RPMI8226 (cell line): ENCODE measurements around the gene KRT25.

Experiments
- DNase-seq: peaks from one replicate; pipeline ENCODE4 v3.0.0-alpha.2; 2015

Gene KRT25

DNA sequence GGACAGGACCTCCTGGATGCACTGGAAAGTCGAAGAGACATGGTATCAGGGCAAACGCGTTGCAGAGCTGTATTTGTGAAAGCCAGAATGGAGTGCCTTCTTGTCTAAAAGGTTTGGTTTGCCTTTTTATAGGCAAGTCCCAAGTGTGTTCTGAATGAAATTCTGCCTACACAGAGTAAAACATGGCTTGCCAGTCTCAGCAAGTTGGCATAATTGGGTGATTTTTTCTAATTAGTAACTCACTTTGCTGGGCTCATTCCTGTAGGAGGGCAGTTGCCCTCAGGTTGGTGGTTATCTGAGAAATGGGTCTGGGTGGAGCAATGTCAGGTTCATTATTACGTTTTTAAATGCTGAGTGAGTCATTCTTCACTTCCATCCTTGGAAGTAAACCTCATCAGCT lies at the start of gene KRT25:
KRT25 (minus strand) TSS at position 101 of the 400 bp plus-strand sequence; CDS start at position 41, 60 bp downstream.
- no peak for DNase-seq

- DNase-seq, result peak; percentile 86
Observed at GRCh38 chr17:40803617-40804082, 48.5 kb upstream of the KRT25 start.

- no peak for DNase-seq
Observed at GRCh38 chr17:40801157-40801556, 46.0 kb upstream of the KRT25 start.

DNA sequence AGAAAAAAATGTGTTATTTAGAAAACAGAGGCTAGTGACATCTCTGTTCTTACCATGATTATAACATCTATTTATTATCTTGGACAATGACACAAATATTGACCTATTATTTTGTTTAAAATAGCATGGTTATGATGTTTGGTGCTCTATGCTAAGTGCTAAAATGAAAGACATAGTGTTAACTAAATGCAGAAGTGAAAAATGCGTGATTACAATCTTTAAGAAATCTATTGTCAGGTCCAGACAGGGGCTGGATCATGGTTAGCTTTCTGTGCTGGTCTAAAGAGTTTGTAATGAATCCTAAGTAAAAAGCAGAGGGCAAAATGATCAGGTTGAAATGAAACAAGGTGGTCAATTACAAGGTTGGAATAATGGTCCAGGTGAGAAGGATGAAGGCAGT lies 45.2 kb upstream of the KRT25 start:
- DNase-seq, result no peak

DNA sequence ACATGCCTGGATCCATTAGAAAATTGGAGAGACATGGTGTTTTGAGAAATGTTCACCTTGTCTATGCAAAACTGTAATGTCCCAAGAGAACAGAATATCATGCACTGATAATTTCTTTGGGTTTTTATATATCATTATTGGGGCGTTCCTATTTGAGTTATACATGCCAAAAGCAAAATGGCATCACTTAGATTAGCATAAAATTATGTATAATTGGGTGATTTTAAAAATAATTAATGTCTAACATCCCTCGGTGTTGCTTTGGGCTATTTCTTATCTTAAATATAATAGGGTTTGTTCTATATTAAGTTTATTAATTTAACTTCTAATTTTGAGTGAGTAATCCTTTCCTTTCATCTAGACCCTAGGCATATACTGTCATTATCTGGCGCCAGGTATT lies 44.7 kb upstream of the KRT25 start, which contains the start of gene KRT28:
KRT28 (minus strand) TSS at position 101 of the 400 bp plus-strand sequence; CDS start at position 35, 66 bp downstream.
- no peak for DNase-seq

DNA sequence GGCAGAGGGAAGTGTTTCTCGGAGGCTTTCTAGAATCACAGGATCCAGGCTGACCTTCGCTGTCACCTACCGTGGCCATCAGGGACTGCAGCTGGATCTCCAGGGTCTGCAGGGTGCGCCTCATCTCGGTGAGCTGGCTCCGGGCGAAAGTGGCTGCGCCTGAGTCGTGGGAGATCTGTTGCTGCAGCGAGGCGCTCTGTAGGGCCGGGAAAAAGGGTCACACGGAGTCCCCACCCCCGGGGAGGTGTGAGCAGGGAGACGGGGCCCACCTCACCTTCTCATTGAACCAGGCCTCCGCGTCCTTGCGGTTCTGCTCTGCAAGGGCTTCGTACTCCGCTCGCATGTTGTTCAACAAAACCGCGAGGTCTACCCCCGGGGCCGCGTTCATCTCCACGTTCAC lies 41.7 kb upstream of the KRT25 start:
- DNase-seq, result no peak

DNA sequence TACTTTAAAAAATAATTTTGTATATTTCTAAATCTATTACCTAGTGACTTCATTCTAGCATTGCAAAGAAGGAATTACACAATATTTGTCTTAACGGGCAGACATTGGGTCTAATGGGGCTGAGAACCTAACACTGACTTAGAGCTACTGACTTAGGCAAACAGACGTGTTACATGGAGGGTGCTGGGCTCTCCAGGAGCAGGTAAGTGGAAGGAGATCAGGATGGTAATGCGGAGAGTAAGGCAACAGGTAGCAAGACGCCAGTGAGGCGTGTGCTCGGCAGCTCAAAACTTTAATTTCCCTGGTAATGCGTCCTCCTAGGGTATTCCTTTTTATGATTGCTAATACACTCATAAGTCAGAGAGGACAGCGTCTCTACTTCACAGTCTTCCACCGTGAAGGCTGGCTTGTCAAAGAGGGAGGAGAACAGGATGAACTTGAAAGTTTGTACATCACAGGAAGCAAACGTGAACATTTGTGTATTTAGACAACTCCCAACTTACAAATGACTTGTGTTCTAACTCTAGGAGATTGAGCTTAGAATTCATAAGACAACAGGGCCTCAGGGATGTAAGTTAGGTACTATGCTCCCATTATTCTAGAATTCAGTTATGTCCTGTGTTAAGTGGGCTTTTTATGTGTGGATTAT lies 40.0 kb upstream of the KRT25 start:
- DNase-seq, result no peak

- DNase-seq, result no peak
Observed at GRCh38 chr17:40794466-40794865, 39.3 kb upstream of the KRT25 start.

GRCh38 chr17:40793832-40794231 lies 38.7 kb upstream of the KRT25 start:
- DNase-seq, result no peak

- no peak for DNase-seq
Observed at GRCh38 chr17:40791787-40792436, 36.8 kb upstream of the KRT25 start.

DNA sequence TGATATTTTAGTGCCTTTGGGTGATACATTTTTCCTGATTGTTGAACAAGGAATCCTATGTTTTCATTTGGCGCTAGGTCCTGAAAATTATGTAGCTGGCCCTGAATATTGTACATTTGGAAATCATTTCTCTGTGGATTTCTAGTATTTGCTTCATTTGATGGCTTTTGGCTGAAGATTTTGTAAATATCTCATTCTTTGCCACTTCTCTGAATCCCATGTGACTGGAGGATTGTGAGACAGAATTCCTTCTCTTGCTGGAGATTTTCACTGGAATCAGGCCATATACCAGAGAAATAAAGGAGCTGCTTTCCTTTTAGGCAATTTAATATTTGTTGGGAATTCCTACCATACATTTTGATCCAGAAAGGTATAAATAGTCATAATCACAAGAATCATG lies 36.0 kb upstream of the KRT25 start:
- no peak for DNase-seq

GRCh38 chr17:40782450-40782849 lies 27.3 kb upstream of the KRT25 start, which contains the start of gene KRT27:
KRT27 (minus strand) TSS chr17:40782550; CDS start chr17:40782493, 57 bp downstream.
- DNase-seq, result no peak

DNA sequence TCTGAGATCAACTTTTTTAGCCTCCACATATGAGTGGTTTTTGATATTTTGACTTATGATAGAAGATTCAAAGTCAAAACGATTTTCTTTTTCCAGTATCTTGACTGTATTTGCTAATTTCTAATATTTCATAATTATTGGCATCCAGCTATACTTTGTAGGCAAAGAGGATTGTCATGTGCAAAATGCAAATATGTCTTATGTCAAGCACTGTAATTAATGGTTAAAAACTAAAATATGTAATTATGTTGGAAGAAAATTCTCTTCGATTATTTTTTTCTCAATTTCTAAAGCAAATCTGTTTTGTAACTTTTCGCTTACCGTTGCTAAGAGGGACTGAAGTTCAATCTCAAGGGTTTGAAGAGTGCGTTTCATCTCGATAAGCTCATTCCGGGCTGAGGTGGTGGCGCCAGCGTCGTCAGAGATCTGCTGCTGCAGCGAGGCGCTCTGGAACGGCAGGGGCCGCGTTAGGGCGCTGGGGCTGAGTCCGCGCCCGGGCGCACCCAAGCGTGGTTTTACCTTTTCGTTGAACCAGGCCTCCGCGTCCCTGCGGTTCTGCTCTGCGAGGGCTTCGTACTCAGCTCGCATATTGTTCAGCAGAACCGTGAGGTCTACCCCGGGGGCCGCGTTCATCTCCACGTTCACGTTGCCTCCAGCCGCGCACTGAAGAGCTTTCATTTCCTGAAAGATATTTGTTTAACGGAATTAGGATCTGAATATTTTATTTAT lies 24.2 kb upstream of the KRT25 start:
- peak; percentile 8 for DNase-seq

DNA sequence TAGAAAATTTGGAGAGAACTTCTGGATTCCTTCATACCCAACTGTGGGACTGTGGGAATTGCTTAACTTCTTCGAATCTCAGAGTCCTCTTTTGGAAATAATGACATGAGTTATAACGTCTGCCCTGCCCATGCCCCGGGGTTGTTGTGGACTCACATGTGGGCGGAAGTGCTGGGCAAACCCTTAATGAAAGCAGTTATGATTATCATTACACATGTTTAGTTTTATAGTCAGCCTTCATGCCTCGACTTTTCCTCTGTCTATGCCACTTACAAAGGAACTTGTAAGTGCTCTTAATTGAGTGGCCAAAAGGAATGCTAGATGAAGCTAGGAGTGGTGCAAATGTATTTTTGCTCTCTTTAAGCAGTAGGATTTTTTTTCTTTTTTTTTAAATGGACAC lies 23.3 kb upstream of the KRT25 start:
- no peak for DNase-seq

- DNase-seq, result no peak
Observed at GRCh38 chr17:40777971-40778370, 22.8 kb upstream of the KRT25 start.

DNA sequence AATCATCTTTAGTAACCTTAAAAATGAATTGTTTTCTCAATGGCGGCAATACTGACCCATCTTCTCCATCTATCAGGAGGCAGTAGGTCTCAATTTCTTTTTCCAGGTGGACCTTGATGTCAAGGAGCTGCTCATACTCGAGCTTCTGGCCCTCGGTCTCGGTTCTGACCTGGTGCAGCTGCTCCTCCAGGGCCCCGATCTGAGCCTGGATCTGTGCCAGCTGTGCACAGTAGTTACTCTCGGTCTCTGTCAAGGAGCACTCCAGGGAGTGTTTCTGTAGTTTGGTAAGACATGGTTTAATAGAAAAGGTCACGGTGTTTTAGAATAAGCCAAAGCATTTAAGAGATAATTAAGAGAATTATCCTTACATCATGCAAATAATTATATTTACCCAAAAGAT lies 22.3 kb upstream of the KRT25 start:
- DNase-seq, result no peak

GRCh38 chr17:40775945-40776344 lies 20.8 kb upstream of the KRT25 start:
- DNase-seq, result no peak

- no peak for DNase-seq
Observed at GRCh38 chr17:40772101-40772500, 17.0 kb upstream of the KRT25 start, which contains the start of gene KRT26. KRT26 (minus strand) TSS chr17:40772201; CDS start chr17:40772113, 88 bp downstream.

- no peak for DNase-seq
Observed at GRCh38 chr17:40765657-40766056, 10.5 kb upstream of the KRT25 start.

DNA sequence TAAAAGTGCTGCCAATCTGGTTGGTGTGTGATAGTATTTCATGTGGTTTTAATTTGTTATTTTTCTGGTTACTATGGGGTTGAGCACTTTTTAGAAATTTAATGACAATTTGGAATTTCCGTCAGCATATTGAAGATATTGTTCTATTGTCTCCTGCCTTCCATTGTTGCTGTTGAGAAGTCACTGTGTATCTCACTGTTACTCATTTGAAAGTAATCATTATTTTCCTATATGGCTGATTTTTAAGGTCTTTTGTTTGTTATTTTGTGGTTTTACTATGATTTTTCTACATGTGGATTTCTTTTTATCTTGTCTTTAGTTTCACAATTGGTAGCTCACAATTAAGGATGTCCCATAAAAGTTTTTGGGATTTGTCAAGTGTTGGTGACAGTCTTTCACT lies 8.6 kb upstream of the KRT25 start:
- DNase-seq, result no peak

DNA sequence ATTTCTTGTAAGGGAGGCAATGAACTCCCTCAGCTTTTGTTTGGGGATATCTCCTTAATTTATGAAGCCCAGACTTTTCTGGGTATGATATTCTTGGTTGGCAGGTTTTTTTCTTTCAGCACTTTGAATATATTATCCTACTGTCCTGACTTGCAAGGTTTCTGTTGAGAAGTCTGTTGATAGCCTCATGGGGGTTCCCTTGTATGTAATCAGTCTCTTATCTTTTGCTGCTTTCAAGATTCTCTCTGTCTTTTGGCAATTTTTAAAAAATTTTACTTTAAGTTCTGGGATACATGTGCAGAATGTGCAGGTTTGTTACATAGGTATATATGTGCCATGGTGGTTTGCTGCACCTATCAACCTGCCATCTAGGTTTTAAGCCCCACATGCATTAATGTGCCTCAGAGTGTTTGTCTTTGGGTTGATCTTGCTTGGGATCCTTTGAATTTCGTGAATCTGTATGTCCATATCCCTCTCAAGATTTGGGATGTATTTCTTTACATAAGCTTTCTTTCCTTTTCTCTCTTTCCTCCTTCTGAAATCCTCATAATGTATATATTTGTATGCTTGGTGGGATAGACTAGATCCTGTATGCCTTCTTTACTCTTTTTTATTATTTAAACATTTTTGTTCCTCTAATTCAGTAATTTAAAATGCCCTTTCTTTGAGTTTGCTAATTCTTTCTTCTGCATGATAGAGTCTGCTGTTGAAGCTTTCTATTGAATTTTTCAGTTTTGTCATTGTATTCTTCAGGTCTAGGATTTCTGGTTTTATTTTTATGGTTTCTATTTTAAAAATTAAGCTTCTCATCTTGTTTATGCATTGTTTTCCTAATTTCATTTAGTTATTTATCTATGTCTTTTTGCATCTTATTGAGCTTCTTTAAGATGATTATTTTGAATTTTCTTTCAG lies 5.2 kb upstream of the KRT25 start:
- no peak for DNase-seq

DNA sequence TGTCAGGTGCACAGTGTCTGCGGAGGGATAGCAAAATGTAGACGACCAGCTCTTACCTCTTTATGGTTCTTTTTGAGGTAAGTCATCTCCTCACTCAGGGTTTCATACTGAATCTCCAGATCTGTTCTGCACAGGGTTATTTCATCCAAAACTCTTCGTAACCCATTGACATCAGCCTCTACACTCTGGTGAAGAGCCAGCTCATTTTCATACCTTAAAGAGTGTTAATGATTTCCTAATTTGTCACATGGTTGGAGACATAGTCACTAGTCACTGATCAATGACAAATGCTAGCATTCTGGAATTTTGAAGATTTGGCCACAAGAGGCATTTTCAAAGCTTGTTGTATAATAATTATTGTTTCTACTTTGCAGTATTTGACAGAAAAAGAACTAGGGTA lies 1.3 kb downstream of the KRT25 start:
- no peak for DNase-seq

DNA sequence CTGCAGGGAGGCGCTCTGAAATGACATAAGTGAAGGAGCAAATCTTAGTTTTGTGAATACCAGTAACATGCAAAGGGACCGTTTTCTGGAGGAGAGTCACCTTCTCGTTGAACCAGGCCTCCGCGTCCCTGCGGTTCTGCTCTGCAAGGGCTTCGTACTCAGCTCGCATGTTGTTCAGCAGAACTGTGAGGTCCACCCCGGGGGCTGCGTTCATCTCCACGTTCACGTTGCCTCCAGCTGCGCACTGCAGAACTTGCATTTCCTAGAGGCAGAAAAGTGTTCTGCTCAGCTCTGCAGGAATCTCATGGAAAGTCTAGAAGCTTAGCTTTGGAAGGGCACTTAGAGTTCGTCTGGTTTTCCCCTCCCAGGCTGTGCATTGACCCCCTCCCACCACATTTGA lies 4.1 kb downstream of the KRT25 start:
- DNase-seq, result no peak
